ENCODE data around the gene ASMT.

Gene ASMT

GRCh38 chrX:1582686-1583437 is 32.0 kb upstream of the ASMT start:
- Mint-ChIP-seq H3K27ac (no peak overlapping the region), H3K4me3 (no peak overlapping the region), H3K4me1 (no peaks in the 10 kb centered on the region), H3K36me3 (ENCODE audit: low read depth) (no peaks in the 10 kb centered on the region), H3K9me3 (no peaks in the 10 kb centered on the region), H3K27me3 (ENCODE audit: low read depth) (no peaks in the 10 kb centered on the region)
- TF ChIP-seq CTCF (IDR thresholded peaks at IDR 0.05; ENCODE audit: unreplicated experiment in 3 of 3): no peak

GRCh38 chrX:1584237-1585011 is 30.4 kb upstream of the ASMT start:
- Mint-ChIP-seq H3K27me3 (ENCODE audit: low read depth) (no peaks in the 10 kb centered on the region), H3K4me1 (no peaks in the 10 kb centered on the region), H3K36me3 (ENCODE audit: low read depth) (no peaks in the 10 kb centered on the region), H3K27ac (no peak overlapping the region), H3K4me3 (no peak overlapping the region), H3K9me3 (no peaks in the 10 kb centered on the region)
- no peak for TF ChIP-seq CTCF (IDR thresholded peaks at IDR 0.05; ENCODE audit: unreplicated experiment in 3 of 3)

GRCh38 chrX:1587161-1587560 is 27.7 kb upstream of the ASMT start:
- TF ChIP-seq CTCF (IDR thresholded peaks at IDR 0.05; ENCODE audit: unreplicated experiment in 3 of 3): no peak
- no peak overlapping the region for H3K4me3 Mint-ChIP-seq
- H3K4me1 Mint-ChIP-seq: no peaks in the 10 kb centered on the region
- H3K27ac Mint-ChIP-seq: no peak overlapping the region
- H3K36me3 Mint-ChIP-seq (ENCODE audit: low read depth): no peaks in the 10 kb centered on the region
- H3K9me3 Mint-ChIP-seq: no peaks in the 10 kb centered on the region
- H3K27me3 Mint-ChIP-seq (ENCODE audit: low read depth): no peaks in the 10 kb centered on the region

- H3K27ac Mint-ChIP-seq: peak overlapping the region in 2 of 3 experiments; percentile 27 to 46
- no peaks in the 10 kb centered on the region for H3K9me3 Mint-ChIP-seq
- peaks cover 10% of the 10 kb centered on the region for H3K4me1 Mint-ChIP-seq
- no peak for TF ChIP-seq CTCF (IDR thresholded peaks at IDR 0.05; ENCODE audit: unreplicated experiment in 3 of 3)
- peak overlapping the region in 2 of 3 experiments; percentile 24 to 71 for H3K4me3 Mint-ChIP-seq
- H3K36me3 Mint-ChIP-seq (ENCODE audit: low read depth): peaks cover 17% of the 10 kb centered on the region
- H3K27me3 Mint-ChIP-seq (ENCODE audit: low read depth): no peaks in the 10 kb centered on the region
Observed at GRCh38 chrX:1589356-1590130, 25.3 kb upstream of the ASMT start.

- TF ChIP-seq CTCF (IDR thresholded peaks at IDR 0.05; ENCODE audit: unreplicated experiment in 3 of 3): no peak
- Mint-ChIP-seq H3K4me1 (peaks cover 14% of the 10 kb centered on the region), H3K9me3 (no peaks in the 10 kb centered on the region), H3K36me3 (ENCODE audit: low read depth) (peaks cover 32% of the 10 kb centered on the region), H3K4me3 (peak within 1 kb of the TSS; percentile 93 to 97 (median 95)), H3K27me3 (ENCODE audit: low read depth) (no peaks in the 10 kb centered on the region), H3K27ac (peak within 1 kb of the TSS; percentile 88 to 95 (median 92))
Observed at GRCh38 chrX:1591102-1591862, 23.6 kb upstream of the ASMT start, which contains the start of gene AKAP17A. Gene AKAP17A, plus strand, starts transcription at chrX:1591604. Its CDS starts 1,859 bp downstream, at chrX:1593463.
